Measurements from ENCODE around the gene SPAG5.

SPAG5 gene

DNA sequence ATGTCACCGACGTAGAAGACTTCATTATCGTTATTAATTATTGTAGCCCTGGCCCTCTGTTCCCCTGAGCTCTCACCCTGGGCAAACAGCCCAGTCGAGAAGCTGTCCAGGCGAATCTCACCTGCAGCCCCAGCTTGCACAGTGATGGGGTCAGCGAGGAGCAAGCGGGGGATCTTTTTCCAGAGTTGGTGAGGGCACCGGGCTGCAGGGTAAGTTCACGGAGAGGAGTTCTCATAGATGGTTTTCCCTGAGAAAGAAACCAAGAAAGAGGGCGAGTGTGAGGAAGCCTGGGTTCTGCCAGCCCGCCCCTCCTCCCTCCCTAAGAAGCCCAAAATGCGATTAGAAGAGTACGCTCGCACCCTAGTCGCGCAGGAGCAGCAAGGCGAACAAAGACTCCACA is 436 bp downstream of the SPAG5 start:
- Histone ChIP-seq H3K4me1 (ENCODE audit: control insufficient read depth, low read length) (peaks cover 24% of the 10 kb centered on the region), H4K20me1 (ENCODE audit: control insufficient read depth, insufficient read depth, low read depth, low read length) (no peaks in the 10 kb centered on the region), H3K27ac (ENCODE audit: low read depth, low read length) (peak overlapping the region; percentile 78), H3F3A (ENCODE audit: control insufficient read depth, insufficient read depth) (peaks cover 15% of the 10 kb centered on the region), H3K9me3 (ENCODE audit: control insufficient read depth, insufficient read depth, low read length) (no peaks in the 10 kb centered on the region), H3K36me3 (ENCODE audit: control insufficient read depth, low read length) (peaks cover 34% of the 10 kb centered on the region), H3K79me2 (ENCODE audit: control insufficient read depth, low read length) (peaks cover 43% of the 10 kb centered on the region), H3K9me2 (replicated peaks; ENCODE audit: control insufficient read depth, low read length) (no peaks in the 10 kb centered on the region), H3K4me3 (ENCODE audit: low read length) (peak overlapping the region; percentile 100), H3K4me2 (ENCODE audit: low read length) (peak overlapping the region; percentile 89), H3K27me3 (ENCODE audit: control insufficient read depth, low read length) (no peaks in the 10 kb centered on the region)
- TF ChIP-seq, protein P1, sequence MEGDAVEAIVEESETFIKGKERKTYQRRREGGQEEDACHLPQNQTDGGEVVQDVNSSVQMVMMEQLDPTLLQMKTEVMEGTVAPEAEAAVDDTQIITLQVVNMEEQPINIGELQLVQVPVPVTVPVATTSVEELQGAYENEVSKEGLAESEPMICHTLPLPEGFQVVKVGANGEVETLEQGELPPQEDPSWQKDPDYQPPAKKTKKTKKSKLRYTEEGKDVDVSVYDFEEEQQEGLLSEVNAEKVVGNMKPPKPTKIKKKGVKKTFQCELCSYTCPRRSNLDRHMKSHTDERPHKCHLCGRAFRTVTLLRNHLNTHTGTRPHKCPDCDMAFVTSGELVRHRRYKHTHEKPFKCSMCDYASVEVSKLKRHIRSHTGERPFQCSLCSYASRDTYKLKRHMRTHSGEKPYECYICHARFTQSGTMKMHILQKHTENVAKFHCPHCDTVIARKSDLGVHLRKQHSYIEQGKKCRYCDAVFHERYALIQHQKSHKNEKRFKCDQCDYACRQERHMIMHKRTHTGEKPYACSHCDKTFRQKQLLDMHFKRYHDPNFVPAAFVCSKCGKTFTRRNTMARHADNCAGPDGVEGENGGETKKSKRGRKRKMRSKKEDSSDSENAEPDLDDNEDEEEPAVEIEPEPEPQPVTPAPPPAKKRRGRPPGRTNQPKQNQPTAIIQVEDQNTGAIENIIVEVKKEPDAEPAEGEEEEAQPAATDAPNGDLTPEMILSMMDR (IDR thresholded peaks at IDR 0.05; ENCODE audit: low read depth, low read length, poor library complexity, severe bottlenecking): no peak
- no peak for TF ChIP-seq EZH2phosphoT487 (IDR thresholded peaks at IDR 0.05; ENCODE audit: borderline replicate concordance, low read length)

DNA sequence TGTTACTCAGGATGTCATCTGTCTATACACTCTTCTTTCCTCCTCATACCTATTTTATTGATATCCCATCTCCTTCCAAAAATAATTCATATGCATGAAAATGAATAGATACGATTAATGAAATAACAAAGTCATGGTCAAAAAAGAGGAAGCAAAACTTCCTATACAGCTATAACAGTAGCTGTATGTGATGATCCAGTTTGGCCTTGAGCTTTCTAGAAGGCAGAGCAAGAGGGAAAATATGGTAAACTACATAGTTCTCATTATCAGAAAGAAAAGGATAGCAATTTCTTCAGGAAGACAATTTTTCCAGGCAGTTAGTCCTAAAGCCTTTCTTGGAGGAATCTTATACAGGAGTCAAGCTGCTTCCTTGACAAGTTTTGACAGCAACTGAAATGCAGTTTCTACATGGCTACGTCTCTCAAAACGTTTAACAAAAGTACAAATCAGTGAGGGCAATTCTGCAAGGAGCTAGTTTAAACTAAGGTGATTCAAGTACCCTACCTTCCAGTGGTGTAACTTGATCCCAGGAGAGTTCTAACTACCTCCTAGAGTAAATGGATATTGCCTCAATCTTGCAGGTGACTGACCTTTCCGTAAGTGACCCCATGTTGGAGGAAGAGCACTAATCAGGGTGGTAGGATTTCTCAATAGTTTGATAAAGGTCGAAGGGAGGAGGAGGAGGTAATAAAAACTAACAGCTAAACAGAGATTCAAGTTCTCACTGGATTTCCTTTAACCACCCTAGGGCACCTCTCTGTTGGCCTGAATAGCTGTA is 1.0 kb downstream of the SPAG5 start:
- no peaks in the 10 kb centered on the region for H3K9me3 ChIP-seq (ENCODE audit: control insufficient read depth, insufficient read depth, low read length)
- peaks cover 15% of the 10 kb centered on the region for H3F3A ChIP-seq (ENCODE audit: control insufficient read depth, insufficient read depth)
- peaks cover 24% of the 10 kb centered on the region for H3K4me1 ChIP-seq (ENCODE audit: control insufficient read depth, low read length)
- TF ChIP-seq EZH2phosphoT487 (IDR thresholded peaks at IDR 0.05; ENCODE audit: borderline replicate concordance, low read length): no peak
- TF ChIP-seq, protein P1 (IDR thresholded peaks at IDR 0.05; ENCODE audit: low read depth, low read length, poor library complexity, severe bottlenecking): no peak
- H3K4me2 ChIP-seq (ENCODE audit: low read length): peak overlapping the region; percentile 89
- H3K4me3 ChIP-seq (ENCODE audit: low read length): peak overlapping the region; percentile 100
- no peaks in the 10 kb centered on the region for H3K27me3 ChIP-seq (ENCODE audit: control insufficient read depth, low read length)
- peaks cover 49% of the 10 kb centered on the region for H3K79me2 ChIP-seq (ENCODE audit: control insufficient read depth, low read length)
- H3K27ac ChIP-seq (ENCODE audit: low read depth, low read length): peak overlapping the region; percentile 78
- H3K9me2 ChIP-seq (replicated peaks; ENCODE audit: control insufficient read depth, low read length): no peaks in the 10 kb centered on the region
- H4K20me1 ChIP-seq (ENCODE audit: control insufficient read depth, insufficient read depth, low read depth, low read length): 0 out of 2 replicates have a peak, but pooled peaks cover 5% of the 10 kb centered on the region
- peaks cover 40% of the 10 kb centered on the region for H3K36me3 ChIP-seq (ENCODE audit: control insufficient read depth, low read length)

DNA sequence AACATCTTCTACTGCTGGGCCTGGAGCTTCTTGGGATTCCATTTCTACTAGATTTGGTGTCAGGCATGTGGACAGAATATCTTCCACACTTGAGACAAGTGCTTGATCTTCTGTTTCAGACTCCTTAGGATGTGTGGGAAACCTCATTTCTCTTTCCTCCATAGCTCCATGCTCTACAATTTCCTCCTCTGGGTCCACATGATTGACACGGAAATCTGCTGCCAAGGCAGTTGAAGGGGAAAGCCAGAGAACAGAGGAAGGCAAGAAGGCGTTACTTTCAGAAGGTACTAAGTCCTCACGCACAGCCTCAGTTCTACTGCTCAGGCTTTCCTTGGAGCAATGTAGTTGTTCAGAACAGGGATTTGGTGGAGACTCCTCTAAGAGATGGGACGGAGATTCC is 6.6 kb downstream of the SPAG5 start:
- H3K4me2 ChIP-seq (ENCODE audit: low read length): no peak overlapping the region
- peaks cover 74% of the 10 kb centered on the region for H3K36me3 ChIP-seq (ENCODE audit: control insufficient read depth, low read length)
- H3K9me3 ChIP-seq (ENCODE audit: control insufficient read depth, insufficient read depth, low read length): no peaks in the 10 kb centered on the region
- no peaks in the 10 kb centered on the region for H3F3A ChIP-seq (ENCODE audit: control insufficient read depth, insufficient read depth)
- TF ChIP-seq EZH2phosphoT487 (IDR thresholded peaks at IDR 0.05; ENCODE audit: borderline replicate concordance, low read length): no peak
- TF ChIP-seq, protein P1 (IDR thresholded peaks at IDR 0.05; ENCODE audit: low read depth, low read length, poor library complexity, severe bottlenecking): no peak
- peaks cover 2% of the 10 kb centered on the region for H3K4me1 ChIP-seq (ENCODE audit: control insufficient read depth, low read length)
- H3K79me2 ChIP-seq (ENCODE audit: control insufficient read depth, low read length): peaks cover 67% of the 10 kb centered on the region
- no peaks in the 10 kb centered on the region for H3K9me2 ChIP-seq (replicated peaks; ENCODE audit: control insufficient read depth, low read length)
- H3K27me3 ChIP-seq (ENCODE audit: control insufficient read depth, low read length): no peaks in the 10 kb centered on the region
- no peak overlapping the region for H3K27ac ChIP-seq (ENCODE audit: low read depth, low read length)
- H4K20me1 ChIP-seq (ENCODE audit: control insufficient read depth, insufficient read depth, low read depth, low read length): 0 out of 2 replicates have a peak, but pooled peaks cover 5% of the 10 kb centered on the region
- no peak overlapping the region for H3K4me3 ChIP-seq (ENCODE audit: low read length)

All from DOHH2 (cell line).